NCI-H524 treated with DMSO at 0.1 percent for 48 hours (cell line): ENCODE data around the gene LCP1.

Experiments
- DNase-seq: peaks from one replicate; lab custom pipeline; 2025; lab: John Stamatoyannopoulos, UW

Gene LCP1

GRCh38 chr13:46158983-46159382 lies 23.0 kb downstream of the LCP1 start:
- no peak for DNase-seq

GRCh38 chr13:46158222-46158621 lies 23.8 kb downstream of the LCP1 start:
- DNase-seq, result no peak

GRCh38 chr13:46154136-46154801 lies 27.7 kb downstream of the LCP1 start:
- no peak for DNase-seq

- no peak for DNase-seq
Measured at GRCh38 chr13:46152627-46153328, 29.2 kb downstream of the LCP1 start.

- no peak for DNase-seq
Measured at GRCh38 chr13:46150134-46150693, 31.8 kb downstream of the LCP1 start.

GRCh38 chr13:46149272-46150133 lies 32.5 kb downstream of the LCP1 start:
- DNase-seq, result no peak

GRCh38 chr13:46146898-46147297 lies 35.1 kb downstream of the LCP1 start:
- DNase-seq, result no peak

GRCh38 chr13:46145950-46146349 lies 36.0 kb downstream of the LCP1 start:
- no peak for DNase-seq

- no peak for DNase-seq
Measured at GRCh38 chr13:46145135-46145534, 36.8 kb downstream of the LCP1 start.

- no peak for DNase-seq
Measured at GRCh38 chr13:46143184-46143701, 38.7 kb downstream of the LCP1 start.

GRCh38 chr13:46142776-46143175 lies 39.2 kb downstream of the LCP1 start:
- no peak for DNase-seq

- DNase-seq, result no peak
Measured at GRCh38 chr13:46140044-46140443, 41.9 kb downstream of the LCP1 start.

- DNase-seq, result no peak
Measured at GRCh38 chr13:46137627-46138317, 44.2 kb downstream of the LCP1 start.

- no peak for DNase-seq
Measured at GRCh38 chr13:46136688-46137087, 45.3 kb downstream of the LCP1 start.

- peak; percentile 7 for DNase-seq
Measured at GRCh38 chr13:46134961-46135522, 46.9 kb downstream of the LCP1 start.

- DNase-seq, result no peak
Measured at GRCh38 chr13:46134494-46134893, 47.5 kb downstream of the LCP1 start.

- DNase-seq, result no peak
Measured at GRCh38 chr13:46132109-46132508, 49.9 kb downstream of the LCP1 start.

- DNase-seq, result no peak
Measured at GRCh38 chr13:46131705-46132104, 50.3 kb downstream of the LCP1 start.

- no peak for DNase-seq
Measured at GRCh38 chr13:46129955-46130618, 51.9 kb downstream of the LCP1 start.

GRCh38 chr13:46129124-46129523 lies 52.9 kb downstream of the LCP1 start:
- DNase-seq, result no peak
